Skin epidermis (tissue), 12 donors: ENCODE data around the gene SPNS2.
A peak's percentile ranks its signal among the peaks of the same experiment; 100 is the strongest.

Experiments used
- H3K27ac ChIP-seq, 21 experiments: fragments of 200-600 bp; sonication (generic) in 11 of 21; one replicate each; pipeline ENCODE4 v1.5.0; 2020; ENCODE audit warnings: mild to moderate bottlenecking in 3 of 21, inconsistent platforms in 2 of 21, moderate library complexity in 2 of 21
- H3K4me3 ChIP-seq, 7 experiments: fragments of 200-600 bp; sonication (generic) in 2 of 7; one replicate each; pipeline ENCODE4 v1.5.0; 2020; ENCODE audit warnings: inconsistent platforms in 2 of 7, mild to moderate bottlenecking in 2 of 7, moderate library complexity in 1 of 7

SPNS2 gene

GRCh38 chr17:4555873-4556759, 57.4 kb downstream of the SPNS2 start:
- peak overlapping the region in 20 of 21 experiments; percentile 52 to 96 (median 84) for H3K27ac ChIP-seq
- H3K4me3 ChIP-seq = peak overlapping the region; percentile 55 to 94 (median 82)

DNA sequence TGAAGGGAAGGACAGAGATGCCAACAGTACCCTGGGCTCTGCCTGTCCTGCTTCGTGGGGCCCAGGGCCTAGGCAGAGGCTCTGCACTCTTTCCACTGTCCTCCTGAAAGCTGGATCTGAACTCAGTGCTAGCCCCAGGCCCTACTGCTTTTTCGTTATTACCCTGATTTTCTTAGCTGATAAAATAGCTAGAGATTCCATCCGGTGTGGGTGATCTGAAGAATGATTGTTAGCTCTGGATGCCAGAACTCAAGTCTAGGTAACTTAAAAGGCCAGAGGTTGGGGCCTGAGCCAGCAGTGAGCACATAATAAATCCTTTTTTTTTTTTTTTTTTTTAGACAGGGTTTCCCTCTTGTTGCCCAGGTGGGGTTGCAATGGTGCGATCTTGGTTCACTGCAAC, 58.3 kb downstream of the SPNS2 start:
- H3K27ac ChIP-seq = no peak overlapping the region
- H3K4me3 ChIP-seq = no peak overlapping the region

DNA sequence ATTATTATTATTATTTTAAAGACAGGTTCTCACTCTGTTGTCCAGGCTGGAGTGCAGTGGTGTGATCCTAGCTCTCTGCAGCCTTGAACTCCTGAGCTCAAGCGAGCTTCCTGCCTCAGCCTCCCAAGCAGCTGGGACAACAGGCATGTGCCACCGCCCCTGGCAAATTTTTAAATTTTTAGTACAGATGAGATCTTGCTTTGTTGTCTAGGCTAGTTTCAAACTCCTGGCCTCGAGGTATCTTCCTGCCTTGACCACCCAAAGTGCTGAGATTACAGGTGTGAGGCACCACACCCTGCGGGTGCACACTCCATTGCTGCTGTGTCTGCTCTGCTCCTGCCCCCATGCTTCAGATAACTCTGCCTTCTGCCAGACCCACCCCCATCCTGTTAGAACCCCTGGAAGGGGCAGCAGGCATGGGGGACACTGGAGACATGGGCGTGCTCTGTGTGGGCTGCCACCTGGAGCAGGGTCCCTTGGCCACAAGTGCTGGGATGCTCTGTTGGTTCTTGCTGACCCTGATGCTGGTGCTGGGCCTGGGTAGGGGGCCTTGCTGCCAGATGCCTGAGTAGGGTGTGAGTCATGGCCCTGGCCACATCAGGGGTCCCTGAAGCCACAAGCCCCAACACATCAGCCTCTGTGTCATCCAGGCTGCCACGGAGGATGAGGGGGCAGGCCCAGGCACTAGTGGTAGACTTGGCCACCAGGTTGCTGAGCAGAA, 59.1 kb downstream of the SPNS2 start:
- H3K4me3 ChIP-seq = no peak overlapping the region
- H3K27ac ChIP-seq = no peak overlapping the region

GRCh38 chr17:4558347-4558971, 59.8 kb downstream of the SPNS2 start:
- H3K27ac ChIP-seq = no peak overlapping the region
- no peak overlapping the region for H3K4me3 ChIP-seq

DNA sequence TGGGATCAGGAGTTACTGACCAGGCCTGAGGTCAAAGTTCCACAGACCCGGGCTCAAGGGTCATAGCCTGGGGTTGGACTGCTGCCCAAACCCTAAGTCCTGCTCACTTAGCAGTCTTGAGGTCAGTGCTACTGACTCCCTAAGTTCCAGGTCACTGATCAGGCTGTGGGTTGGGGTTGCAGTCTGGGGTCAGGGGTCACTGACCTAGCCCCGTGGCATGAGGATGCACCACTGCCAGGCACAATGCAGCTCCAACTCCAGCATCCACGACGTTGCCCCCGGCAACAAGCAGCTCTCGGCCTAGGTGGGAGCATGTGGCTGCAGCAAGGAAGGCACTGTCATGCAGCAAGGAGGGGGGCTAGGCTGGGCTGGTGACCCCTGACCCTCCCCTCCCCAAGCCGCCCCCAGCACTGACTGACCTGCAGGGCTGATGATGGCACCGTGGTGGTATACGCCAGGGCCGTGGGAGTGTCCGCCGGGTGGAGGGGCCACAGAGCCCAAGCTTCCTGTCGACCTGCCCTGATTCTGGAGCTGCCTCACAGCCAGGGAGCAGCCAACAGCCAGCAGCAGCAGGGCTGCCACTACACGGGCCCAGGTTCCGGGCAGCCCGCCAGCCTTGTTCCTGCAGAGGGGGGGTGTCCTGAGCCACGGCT, 60.6 kb downstream of the SPNS2 start:
- Histone ChIP-seq H3K27ac (peak overlapping the region in 11 of 21 experiments; percentile 56 to 85 (median 77)), H3K4me3 (peak overlapping the region in 5 of 7 experiments; percentile 8 to 30 (median 17))

DNA sequence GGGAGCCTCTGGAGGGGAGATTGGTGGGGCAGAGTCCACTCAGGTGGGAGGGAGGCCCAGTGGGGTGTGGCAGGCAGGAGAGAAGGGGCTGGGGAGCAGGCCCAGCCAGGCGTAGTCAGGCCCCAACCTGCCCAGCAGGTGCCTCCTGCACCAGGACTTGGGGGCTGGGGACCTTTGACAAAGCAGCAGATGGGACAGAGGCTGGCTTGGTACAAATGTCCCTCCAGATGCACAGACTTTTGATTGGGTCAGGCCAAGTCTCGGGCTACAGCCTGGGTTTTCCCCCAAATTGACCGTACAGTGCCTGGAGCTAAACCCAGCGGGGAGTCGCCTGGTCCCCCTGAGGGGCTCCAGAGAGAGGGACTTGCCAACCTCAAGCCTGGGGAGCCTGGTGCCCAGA, 61.3 kb downstream of the SPNS2 start:
- Histone ChIP-seq H3K27ac (peak overlapping the region in 20 of 21 experiments; percentile 26 to 85 (median 66)), H3K4me3 (peak overlapping the region in 5 of 7 experiments; percentile 8 to 30 (median 17))

- Histone ChIP-seq H3K4me3 (peak within 1 kb of the TSS in 5 of 7 experiments; percentile 8 to 30 (median 17)), H3K27ac (peak within 1 kb of the TSS in 20 of 21 experiments; percentile 26 to 85 (median 66))
Measured at GRCh38 chr17:4560421-4560820, 61.7 kb downstream of the SPNS2 start, which contains the start of gene GGT6. Gene GGT6, minus strand, starts transcription at chr17:4560577. Its CDS starts 56 bp downstream, at chr17:4560521.

GRCh38 chr17:4560837-4561256, 62.2 kb downstream of the SPNS2 start:
- peak overlapping the region in 1 of 7 experiments; percentile 30 for H3K4me3 ChIP-seq
- H3K27ac ChIP-seq = peak overlapping the region in 16 of 21 experiments; percentile 10 to 85 (median 70)

DNA sequence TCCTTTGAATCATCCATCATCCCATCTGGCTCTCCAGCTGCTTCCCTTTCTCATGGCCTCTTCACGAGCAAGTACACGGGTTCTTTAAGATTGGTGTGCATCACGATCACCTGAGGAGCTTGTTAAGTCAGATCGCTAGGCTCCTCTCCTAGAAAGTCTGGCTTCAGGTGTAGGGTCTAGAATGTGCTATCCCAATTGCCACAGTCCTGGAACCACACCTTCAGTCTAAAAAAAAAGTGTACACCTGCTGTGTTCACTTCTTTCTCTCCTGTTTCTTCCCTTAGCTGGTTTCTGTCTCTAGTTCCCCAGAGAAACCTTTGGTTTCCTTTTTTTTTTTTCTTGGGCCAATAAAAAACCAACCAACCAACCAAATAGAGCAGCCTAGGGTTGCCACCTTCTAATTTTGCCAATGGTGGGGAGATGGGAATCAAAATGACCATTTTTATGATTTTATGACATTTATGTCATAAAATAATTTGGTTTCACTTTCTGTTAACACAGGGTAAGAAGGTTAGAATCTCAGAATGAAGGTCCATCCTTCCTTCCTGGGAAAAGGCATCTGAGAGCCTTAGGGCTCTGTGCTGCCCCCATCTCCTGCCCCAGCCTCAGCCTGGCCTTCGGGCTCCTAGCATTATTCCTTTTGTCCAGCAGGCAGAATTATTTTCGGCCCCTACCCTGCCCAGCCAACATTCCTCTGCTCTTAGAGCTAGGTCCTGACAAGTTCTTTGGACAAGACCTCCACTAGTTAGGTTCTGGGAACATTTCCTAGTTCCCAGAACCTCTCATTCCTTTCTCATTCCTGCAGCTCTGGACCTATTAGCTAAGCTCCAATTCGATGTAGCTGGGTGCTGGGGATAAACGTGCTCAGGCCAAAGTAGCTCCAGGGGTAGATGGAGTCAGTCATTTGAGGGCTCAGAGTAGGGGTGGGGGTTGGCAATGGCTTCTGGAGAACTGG, 63.6 kb downstream of the SPNS2 start:
- H3K4me3 ChIP-seq = no peak overlapping the region
- H3K27ac ChIP-seq = peak overlapping the region in 8 of 21 experiments; percentile 11 to 50 (median 31)

- H3K4me3 ChIP-seq = no peak overlapping the region
- H3K27ac ChIP-seq = peak overlapping the region in 1 of 21 experiments; percentile 2
Measured at GRCh38 chr17:4565209-4566141, 66.8 kb downstream of the SPNS2 start.

GRCh38 chr17:4566785-4567184, 68.1 kb downstream of the SPNS2 start:
- H3K27ac ChIP-seq = no peak overlapping the region

DNA sequence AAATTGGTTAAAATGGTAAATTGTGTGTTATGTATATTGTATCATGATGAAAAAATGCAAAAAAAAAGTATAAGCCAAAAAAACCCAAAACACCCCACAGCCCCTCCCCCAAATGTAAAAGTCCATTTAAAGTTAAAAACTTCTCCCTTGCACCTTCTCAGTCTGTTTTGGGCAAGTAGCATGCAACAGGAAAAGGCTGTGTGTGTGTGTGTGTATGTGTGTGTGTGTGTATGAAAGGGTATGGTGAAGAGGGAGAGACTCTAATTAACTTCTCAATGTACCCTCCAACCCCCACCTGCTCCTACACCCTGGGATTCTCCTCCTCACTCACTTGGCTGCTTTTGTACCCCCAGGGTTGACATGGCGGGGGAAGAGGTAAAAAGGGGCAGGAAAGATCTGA, 70.9 kb downstream of the SPNS2 start:
- Histone ChIP-seq H3K4me3 (no peak overlapping the region), H3K27ac (no peak overlapping the region)

More at GRCh38 chr17:4566785-4567184, 68.1 kb downstream of the SPNS2 start:
- no peak overlapping the region for H3K4me3 ChIP-seq

DNA sequence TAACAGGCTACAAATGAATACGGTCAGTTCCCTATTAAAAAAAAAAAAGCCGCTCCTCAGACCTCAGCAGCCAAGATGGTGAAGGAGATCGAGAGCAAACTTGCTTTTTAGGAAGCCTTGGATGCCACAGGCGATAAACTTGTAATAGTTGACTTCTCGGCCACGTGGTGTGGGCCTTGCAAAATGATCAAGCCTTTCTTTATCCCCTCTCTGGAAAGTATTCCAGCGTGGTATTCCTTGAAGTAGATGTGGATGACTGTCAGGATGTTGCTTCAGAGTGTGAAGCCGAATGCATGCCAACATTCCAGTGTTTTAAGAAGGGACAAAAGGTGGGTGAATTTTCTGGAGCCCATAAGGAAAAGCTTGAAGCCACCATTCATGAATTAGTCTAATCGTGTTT, 73.5 kb downstream of the SPNS2 start:
- Histone ChIP-seq H3K4me3 (no peak overlapping the region), H3K27ac (no peak overlapping the region)

DNA sequence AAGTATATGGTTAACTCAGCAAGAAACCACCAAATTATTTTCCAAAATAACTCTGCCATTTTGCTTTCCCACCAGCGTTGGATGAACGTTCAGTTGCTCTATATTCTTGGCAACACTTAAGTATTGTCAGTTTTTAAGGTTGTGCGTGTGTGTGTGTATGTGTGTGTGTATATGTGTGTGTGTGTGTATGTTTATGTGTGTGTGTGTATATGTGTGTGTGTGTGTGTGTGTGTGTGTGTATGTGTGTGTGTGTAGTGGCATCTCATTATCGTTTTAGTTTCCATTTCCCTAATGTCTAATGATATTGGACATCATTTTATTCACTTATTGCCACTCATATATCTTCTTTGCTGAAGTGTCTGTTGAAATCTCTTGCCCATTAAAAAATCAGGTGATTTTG, 74.4 kb downstream of the SPNS2 start:
- H3K27ac ChIP-seq = no peak overlapping the region

DNA sequence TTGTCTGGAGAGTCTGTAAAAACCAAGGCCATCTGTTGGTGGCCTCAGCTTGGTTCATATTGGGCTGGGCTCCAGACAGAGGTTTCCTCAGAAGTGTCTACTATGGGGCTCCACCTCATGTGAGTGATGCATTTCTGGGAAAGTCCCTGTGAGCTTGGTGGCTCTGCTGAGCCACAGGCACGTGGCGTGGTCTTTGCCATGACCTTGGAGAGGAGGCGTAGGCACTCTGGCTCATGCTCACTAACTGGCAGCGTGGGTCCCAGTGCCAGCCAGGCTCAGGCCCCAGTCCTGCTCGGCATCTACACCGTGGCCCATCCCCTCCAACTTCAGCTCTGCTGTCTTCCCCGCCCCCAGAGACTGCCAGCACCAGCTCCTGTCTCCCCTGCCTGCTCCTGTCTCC, 75.0 kb downstream of the SPNS2 start:
- H3K27ac ChIP-seq = no peak overlapping the region
- no peak overlapping the region for H3K4me3 ChIP-seq

More for the DNA sequence above, 74.4 kb downstream of the SPNS2 start:
- H3K4me3 ChIP-seq = no peak overlapping the region

DNA sequence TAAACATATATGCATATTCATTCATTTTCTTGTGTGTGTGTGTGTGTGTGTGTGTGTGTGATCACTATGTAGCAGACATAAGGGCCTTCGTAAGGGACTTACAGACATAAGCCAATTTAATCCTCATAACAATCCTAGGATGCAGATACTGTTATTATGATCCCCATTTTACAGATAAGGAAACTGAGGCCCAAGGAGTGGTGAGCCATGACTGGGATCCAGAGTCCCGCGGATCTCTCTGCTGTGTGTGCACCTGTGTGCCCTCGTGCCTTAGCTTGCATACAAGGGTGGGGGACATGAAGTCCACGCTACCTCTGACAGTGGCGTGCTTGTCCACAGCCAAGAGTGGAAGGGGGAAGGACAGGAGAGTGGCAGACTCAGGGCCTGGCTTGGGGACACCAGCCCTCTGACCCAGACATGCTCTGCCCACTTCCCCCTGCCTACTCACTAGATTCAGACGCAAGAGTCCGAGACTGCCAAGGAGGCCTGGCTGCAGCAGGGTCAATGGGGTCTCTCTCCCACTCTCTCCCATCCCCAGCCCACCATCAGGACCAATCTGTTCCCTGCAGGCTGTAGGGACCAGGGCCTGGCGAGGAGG, 75.9 kb downstream of the SPNS2 start:
- no peak overlapping the region for H3K27ac ChIP-seq
- H3K4me3 ChIP-seq = no peak overlapping the region

GRCh38 chr17:4576161-4576558, 77.5 kb downstream of the SPNS2 start:
- H3K4me3 ChIP-seq = no peak overlapping the region
- no peak overlapping the region for H3K27ac ChIP-seq
